COLO668 (cell line): Measurements from ENCODE around the gene RBMS1.

ENCODE experiments used
- DNase-seq: peaks from one replicate; lab custom pipeline; 2025; ENCODE audit not compliant: unreplicated experiment; lab: John Stamatoyannopoulos, UW

The RBMS1 gene

GRCh38 chr2:160228141-160228917 lies 265.3 kb downstream of the RBMS1 start:
- DNase-seq = no peak

DNA sequence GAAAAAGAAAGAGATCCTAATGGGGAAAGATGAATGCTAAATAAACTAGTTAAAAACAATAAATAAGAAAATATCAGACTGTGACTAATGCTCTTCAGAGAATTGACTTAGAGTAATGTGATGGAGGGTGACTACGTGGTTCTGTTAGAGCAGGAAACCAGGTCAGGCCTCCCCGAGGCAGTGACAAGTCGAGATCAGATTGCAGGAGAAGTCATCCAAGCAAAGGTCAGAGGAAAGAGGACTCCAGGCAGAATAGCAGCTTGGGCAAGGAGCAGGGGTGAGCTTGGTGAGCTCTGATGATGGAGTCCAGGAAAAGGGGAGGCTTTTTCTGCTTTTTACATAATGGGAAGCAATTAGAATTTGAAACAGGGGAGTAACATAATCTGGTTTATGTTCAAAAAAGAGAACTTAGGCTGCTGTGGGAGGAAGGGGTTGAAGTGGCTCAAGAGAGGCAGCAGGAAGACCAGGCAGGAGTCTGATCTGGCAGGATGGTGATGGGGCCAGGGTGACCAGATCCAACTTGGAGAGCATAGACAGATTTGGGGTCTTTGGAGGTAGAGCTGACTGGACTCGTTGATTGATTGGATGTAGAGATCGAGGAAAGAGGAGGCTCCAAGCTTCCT lies 266.2 kb downstream of the RBMS1 start:
- DNase-seq = no peak

DNA sequence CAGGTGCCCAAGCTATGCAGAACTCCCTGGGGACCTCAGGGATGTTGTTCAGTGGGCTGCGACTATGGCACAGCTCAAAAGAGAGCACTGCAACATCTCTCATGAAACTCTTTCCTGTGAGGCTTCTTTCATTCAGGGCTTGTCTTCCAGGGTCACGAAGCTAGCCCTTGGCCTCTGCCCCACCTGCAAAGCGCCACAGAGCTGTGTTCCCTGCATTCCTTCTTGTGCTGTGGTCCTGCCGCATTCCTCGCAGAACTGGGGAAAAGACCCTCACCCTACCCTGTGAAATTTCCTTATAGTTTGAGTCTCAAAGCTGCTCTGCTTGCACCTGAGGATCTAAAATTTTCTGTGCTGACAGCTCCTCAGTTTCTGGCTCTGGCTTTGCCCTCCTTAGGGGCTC lies 267.2 kb downstream of the RBMS1 start:
- DNase-seq = no peak

DNA sequence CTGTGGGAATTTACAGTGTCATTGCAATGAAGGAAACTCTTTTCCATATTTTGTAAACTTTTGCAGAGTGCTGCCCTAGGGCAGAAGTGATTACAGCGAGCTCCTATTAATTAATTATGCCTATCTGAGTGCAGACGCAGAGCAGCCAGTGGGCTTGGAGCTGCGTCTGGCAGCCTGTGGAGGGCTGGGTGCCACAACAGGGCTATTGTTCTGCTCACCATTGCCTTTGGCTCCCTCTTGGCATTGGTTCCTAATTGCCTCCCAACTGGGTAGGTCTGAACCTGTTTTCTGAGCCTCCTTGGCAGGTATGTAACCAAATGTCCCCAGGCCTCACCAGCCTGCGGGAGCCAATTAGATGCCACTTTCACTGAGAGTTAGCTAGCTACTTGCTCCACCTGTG lies 267.9 kb downstream of the RBMS1 start:
- no peak for DNase-seq

GRCh38 chr2:160224507-160224906 lies 269.1 kb downstream of the RBMS1 start:
- no peak for DNase-seq

DNA sequence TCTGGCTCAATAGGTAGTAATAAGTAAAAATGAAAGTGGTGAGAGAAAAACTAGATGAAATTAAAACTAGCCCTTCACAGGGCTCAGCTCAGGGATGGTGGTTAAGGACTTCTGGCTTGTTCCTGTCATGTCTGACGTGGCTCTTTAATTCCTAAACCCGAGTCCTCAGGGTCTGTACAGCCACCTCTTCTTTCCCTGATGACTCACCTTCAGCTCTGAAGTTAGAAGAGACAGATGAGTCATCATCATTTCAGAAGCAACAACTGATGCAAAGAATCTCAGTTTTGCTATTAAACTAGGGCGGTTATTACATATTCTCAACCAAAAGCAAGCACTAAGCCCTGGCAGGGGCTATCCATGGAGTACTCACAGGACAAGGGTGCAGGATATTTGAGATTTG lies 269.5 kb downstream of the RBMS1 start:
- no peak for DNase-seq

DNA sequence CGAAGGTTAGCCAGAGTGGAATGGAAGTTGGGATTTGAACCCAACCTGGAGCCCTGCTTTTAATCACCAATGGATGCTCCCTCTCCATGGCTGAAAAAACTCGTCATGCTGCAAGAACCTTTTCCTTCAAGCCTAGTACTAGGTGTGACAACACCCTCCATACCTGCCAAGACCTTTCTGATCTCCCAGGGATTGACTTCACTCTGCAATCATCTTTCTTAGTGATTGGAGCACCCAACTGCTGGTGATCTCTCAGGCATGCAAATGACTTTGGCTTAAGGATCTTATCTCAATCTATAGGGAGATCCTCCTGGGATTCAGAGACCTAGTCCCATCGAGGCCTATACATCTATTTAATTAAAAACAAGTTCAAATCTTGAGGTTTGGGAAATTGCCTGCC lies 270.0 kb downstream of the RBMS1 start:
- no peak for DNase-seq

GRCh38 chr2:160222546-160223283 lies 270.9 kb downstream of the RBMS1 start:
- DNase-seq = no peak
